WTC11 (cell line): ENCODE measurements around the gene SPECC1L. TPM values are rescaled to one million over a fixed set of nuclear protein-coding genes. Genes with fewer than 3 reads are reported as not detected.

Experiments
- ATAC-seq: fragments of 200-7000 bp; cut with Tn5 transposase; 2 replicates; pipeline ENCODE4 v1.10.0; 2021; ENCODE audit warnings: mild to moderate bottlenecking, moderate library complexity
- CTCF ChIA-PET: fragments of 300-600 bp; sonication (Branson Sonifier 250); formaldehyde crosslinking; loops from one replicate; lab custom pipeline; 2021; ENCODE audit warnings: antibody characterized with exemption; lab: Charles Lee
- POLR2A ChIA-PET: fragments of 350-600 bp; sonication (Branson Sonifier 250); formaldehyde crosslinking; loops from one replicate; lab custom pipeline; 2021; ENCODE audit warnings: antibody characterized with exemption; lab: Charles Lee
- DNase-seq: peaks from one replicate; pipeline ENCODE4 v3.0.0; 2021; ENCODE audit warnings: low spot score
- H3K27ac Mint-ChIP-seq: 2 replicates; pipeline ENCODE4 v1.8.0; 2021; ENCODE audit warnings: mixed read lengths
- H3K27me3 Mint-ChIP-seq: 2 replicates; pipeline ENCODE4 v1.8.0; 2021; ENCODE audit warnings: low read depth, mild to moderate bottlenecking, moderate library complexity, mixed read lengths
- H3K36me3 Mint-ChIP-seq: 2 replicates; pipeline ENCODE4 v1.8.0; 2021; ENCODE audit warnings: mixed read lengths
- H3K4me1 Mint-ChIP-seq: 2 replicates; pipeline ENCODE4 v1.8.0; 2022; ENCODE audit warnings: mixed read lengths
- H3K4me3 Mint-ChIP-seq: 2 replicates; pipeline ENCODE4 v1.8.0; 2021; ENCODE audit warnings: mild to moderate bottlenecking, moderate library complexity, mixed read lengths
- H3K9me3 Mint-ChIP-seq: 2 replicates; pipeline ENCODE4 v1.8.0; 2021; ENCODE audit warnings: mixed read lengths
- CBFB ChIP-seq: sonication (generic); formaldehyde crosslinking; IDR thresholded peaks from 2 replicates; pipeline ENCODE4 v1.8.1; 2022; ENCODE audit warnings: mild to moderate bottlenecking, low read depth, missing genetic modification reagents
- CREB1 ChIP-seq: sonication (generic); formaldehyde crosslinking; IDR thresholded peaks from 2 replicates; pipeline ENCODE4 v1.8.0; 2023; ENCODE audit warnings: mild to moderate bottlenecking, missing genetic modification reagents
- CREM ChIP-seq: sonication (generic); formaldehyde crosslinking; IDR thresholded peaks from 2 replicates; pipeline ENCODE4 v1.8.1; 2022; ENCODE audit warnings: mild to moderate bottlenecking, missing genetic modification reagents, moderate library complexity
- ESRRA ChIP-seq: sonication (generic); formaldehyde crosslinking; IDR thresholded peaks from 2 replicates; pipeline ENCODE4 v1.8.1; 2022; ENCODE audit warnings: mild to moderate bottlenecking, missing genetic modification reagents, borderline replicate concordance
- GABPB1 ChIP-seq: sonication (generic); formaldehyde crosslinking; IDR thresholded peaks from 2 replicates; pipeline ENCODE4 v1.8.1; 2023; ENCODE audit warnings: mild to moderate bottlenecking, missing genetic modification reagents
- GTF2I ChIP-seq: fragments of 250-450 bp; sonication (Bioruptor Pico); conservative IDR thresholded peaks from 2 replicates; pipeline ENCODE4 v1.4.0; 2021; ENCODE audit warnings: mild to moderate bottlenecking
- HMGA2 ChIP-seq: fragments of 250-450 bp; sonication (Bioruptor Pico); IDR thresholded peaks from 2 replicates; pipeline ENCODE4 v1.4.0; 2021; ENCODE audit warnings: mild to moderate bottlenecking, moderate library complexity
- IRF2 ChIP-seq: sonication (generic); formaldehyde crosslinking; IDR thresholded peaks from 2 replicates; pipeline ENCODE4 v1.8.0; 2022; ENCODE audit warnings: low read depth, missing genetic modification reagents, borderline replicate concordance
- MXD4 ChIP-seq: fragments of 250-450 bp; sonication (Bioruptor Pico); IDR thresholded peaks from 2 replicates; pipeline ENCODE4 v1.8.0; 2021; ENCODE audit warnings: mild to moderate bottlenecking, moderate library complexity, borderline replicate concordance
- NR2C2 ChIP-seq: sonication (generic); formaldehyde crosslinking; IDR thresholded peaks from 2 replicates; pipeline ENCODE4 v1.8.0; 2022; ENCODE audit warnings: mild to moderate bottlenecking, missing genetic modification reagents
- PRRX2 ChIP-seq: fragments of 250-450 bp; sonication (Bioruptor Pico); IDR thresholded peaks from 2 replicates; pipeline ENCODE4 v1.8.0; 2021; ENCODE audit warnings: mild to moderate bottlenecking
- RELA ChIP-seq: sonication (generic); formaldehyde crosslinking; IDR thresholded peaks from 2 replicates; pipeline ENCODE4 v1.8.1; 2022; ENCODE audit warnings: missing genetic modification reagents, mild to moderate bottlenecking, borderline replicate concordance
- SOX15 ChIP-seq: fragments of 250-450 bp; sonication (Bioruptor Pico); IDR thresholded peaks from 2 replicates; pipeline ENCODE4 v1.9.0; 2021; ENCODE audit warnings: mild to moderate bottlenecking
- TCF7 ChIP-seq: sonication (generic); formaldehyde crosslinking; IDR thresholded peaks from 2 replicates; pipeline ENCODE4 v1.8.0; 2022; ENCODE audit warnings: mild to moderate bottlenecking, low read depth, missing genetic modification reagents, moderate library complexity
- TP53 ChIP-seq: sonication (generic); formaldehyde crosslinking; IDR thresholded peaks from 2 replicates; pipeline ENCODE4 v1.8.1; 2023; ENCODE audit warnings: mild to moderate bottlenecking, missing genetic modification reagents
- ZBTB43 ChIP-seq: sonication (generic); formaldehyde crosslinking; IDR thresholded peaks from 2 replicates; pipeline ENCODE4 v1.8.1; 2023; ENCODE audit warnings: mild to moderate bottlenecking, missing genetic modification reagents
- ZMAT4 ChIP-seq: fragments of 250-450 bp; sonication (Bioruptor Pico); IDR thresholded peaks from 2 replicates; pipeline ENCODE4 v1.9.0; 2021; ENCODE audit warnings: mild to moderate bottlenecking
- ZNF121 ChIP-seq: sonication (generic); formaldehyde crosslinking; IDR thresholded peaks from 2 replicates; pipeline ENCODE4 v1.8.0; 2023; ENCODE audit warnings: missing genetic modification reagents
- ZNF317 ChIP-seq: sonication (generic); formaldehyde crosslinking; IDR thresholded peaks from 2 replicates; pipeline ENCODE4 v1.8.1; 2023; ENCODE audit warnings: low read depth, mild to moderate bottlenecking, moderate library complexity, missing genetic modification reagents, borderline replicate concordance
- ZNF423 ChIP-seq: fragments of 250-450 bp; sonication (Bioruptor Pico); IDR thresholded peaks from 2 replicates; pipeline ENCODE4 v2.1.2; 2022; ENCODE audit warnings: mild to moderate bottlenecking, moderate library complexity
- ZNF425 ChIP-seq: fragments of 250-450 bp; sonication (Bioruptor Pico); conservative IDR thresholded peaks from 2 replicates; pipeline ENCODE4 v1.9.0; 2021; ENCODE audit warnings: mild to moderate bottlenecking
- total RNA-seq: library from RNA; stranded (reverse); gene quantifications from 3 replicates; pipeline ENCODE4 v1.2.3, GENCODE V29; 2021
- TF ChIP-seq, protein P1 (sequence below): fragments of 250-450 bp; sonication (Bioruptor Pico); IDR thresholded peaks from 2 replicates; pipeline ENCODE4 v2.1.2; 2022; ENCODE audit warnings: mild to moderate bottlenecking, moderate library complexity
- TF ChIP-seq, protein P2 (sequence below): sonication (generic); formaldehyde crosslinking; IDR thresholded peaks from 2 replicates; pipeline ENCODE4 v1.8.0; 2022; ENCODE audit warnings: mild to moderate bottlenecking, missing genetic modification reagents

The SPECC1L gene
- total RNA-seq, 1 experiment from 2014 or later: 44.6 TPM

DNA sequence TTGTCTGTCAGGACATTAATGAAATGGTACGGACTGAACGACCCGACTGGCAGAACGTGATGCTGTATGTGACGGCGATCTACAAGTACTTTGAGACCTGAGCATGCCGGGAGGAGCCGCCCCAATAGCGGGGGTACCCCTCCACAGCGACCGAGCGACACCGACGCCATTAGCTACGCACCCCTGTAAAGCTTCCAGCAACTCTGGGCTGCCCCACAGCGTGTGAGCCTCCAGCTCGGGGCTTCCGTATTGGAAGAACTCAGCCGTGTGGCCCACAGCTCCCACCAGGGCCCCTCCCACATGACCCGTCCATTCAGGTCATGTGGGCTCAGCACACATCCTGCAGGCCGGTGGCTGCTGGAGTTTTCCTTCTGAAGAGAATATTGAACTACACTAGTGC lies 143.9 kb downstream of the SPECC1L start:
- Mint-ChIP-seq H3K4me3 (no peak overlapping the region), H3K9me3 (no peaks in the 10 kb centered on the region), H3K36me3 (peaks cover 12% of the 10 kb centered on the region), H3K27me3 (no peaks in the 10 kb centered on the region), H3K27ac (no peak overlapping the region), H3K4me1 (peaks cover 6% of the 10 kb centered on the region)
- no peak for TF ChIP-seq ZNF425 (CRISPR knock-in tag)
- TF ChIP-seq ESRRA: no peak
- TF ChIP-seq PRRX2 (CRISPR knock-in tag): no peak
- no peak for TF ChIP-seq HMGA2
- TF ChIP-seq RELA: no peak
- TF ChIP-seq ZBTB43 (CRISPR knock-in tag): no peak
- no peak for TF ChIP-seq ZMAT4 (CRISPR knock-in tag)
- TF ChIP-seq IRF2: no peak
- TF ChIP-seq ZNF423 (CRISPR knock-in tag): no peak
- TF ChIP-seq ZNF317 (CRISPR knock-in tag): no peak
- TF ChIP-seq TCF7 (CRISPR knock-in tag): no peak
- TF ChIP-seq, protein P1, sequence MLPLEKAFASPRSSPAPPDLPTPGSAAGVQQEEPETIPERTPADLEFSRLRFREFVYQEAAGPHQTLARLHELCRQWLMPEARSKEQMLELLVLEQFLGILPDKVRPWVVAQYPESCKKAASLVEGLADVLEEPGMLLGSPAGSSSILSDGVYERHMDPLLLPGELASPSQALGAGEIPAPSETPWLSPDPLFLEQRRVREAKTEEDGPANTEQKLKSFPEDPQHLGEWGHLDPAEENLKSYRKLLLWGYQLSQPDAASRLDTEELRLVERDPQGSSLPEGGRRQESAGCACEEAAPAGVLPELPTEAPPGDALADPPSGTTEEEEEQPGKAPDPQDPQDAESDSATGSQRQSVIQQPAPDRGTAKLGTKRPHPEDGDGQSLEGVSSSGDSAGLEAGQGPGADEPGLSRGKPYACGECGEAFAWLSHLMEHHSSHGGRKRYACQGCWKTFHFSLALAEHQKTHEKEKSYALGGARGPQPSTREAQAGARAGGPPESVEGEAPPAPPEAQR (CRISPR knock-in tag): no peak
- TF ChIP-seq CREM (CRISPR knock-in tag): no peak
- TF ChIP-seq SOX15 (CRISPR knock-in tag): no peak
- TF ChIP-seq, protein P2, sequence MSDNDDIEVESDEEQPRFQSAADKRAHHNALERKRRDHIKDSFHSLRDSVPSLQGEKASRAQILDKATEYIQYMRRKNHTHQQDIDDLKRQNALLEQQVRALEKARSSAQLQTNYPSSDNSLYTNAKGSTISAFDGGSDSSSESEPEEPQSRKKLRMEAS: no peak
- TF ChIP-seq NR2C2: no peak
- no peak for TF ChIP-seq CBFB (CRISPR knock-in tag)
- TF ChIP-seq TP53 (CRISPR knock-in tag): no peak
- CTCF ChIA-PET: interaction anchor here (1.5 kb wide), 1 partner anchor 9 kb away, joined by 4 read pairs; no protein-coding TSS in a partner anchor
- DNase-seq (no peak), ATAC-seq (no peak)
- POLR2A ChIA-PET: no interaction called here

- ChIA-PET CTCF (interaction anchor here (1.5 to 13.1 kb wide), 2 partner anchors 8 to 111 kb away, joined by 4 to 243 read pairs; no protein-coding TSS in a partner anchor), POLR2A (no interaction called here)
- DNase-seq: no peak
- H3K27me3 Mint-ChIP-seq: no peaks in the 10 kb centered on the region
- H3K4me1 Mint-ChIP-seq: peaks cover 11% of the 10 kb centered on the region
- no peak for TF ChIP-seq CREB1
- TF ChIP-seq ZNF121 (CRISPR knock-in tag): no peak
- no peak for TF ChIP-seq IRF2
- TF ChIP-seq MXD4 (CRISPR knock-in tag): no peak
- no peak for TF ChIP-seq GTF2I (CRISPR knock-in tag)
- no peak for TF ChIP-seq GABPB1 (CRISPR knock-in tag)
- H3K9me3 Mint-ChIP-seq: no peaks in the 10 kb centered on the region
- H3K27ac Mint-ChIP-seq: peak overlapping the region; percentile 9; the same call in 1 of the 2 replicates
- no peak for ATAC-seq
- no peak overlapping the region for H3K4me3 Mint-ChIP-seq
- H3K36me3 Mint-ChIP-seq: peaks cover 12% of the 10 kb centered on the region
These were observed 144.6 kb downstream of the SPECC1L start for GRCh38 chr22:24414984-24415945.
